A673 (cell line): ENCODE data around the gene CER1. TPM values are rescaled to one million over a fixed set of nuclear protein-coding genes. Genes with fewer than 3 reads are reported as not detected.
A peak's percentile ranks its signal among the peaks of the same experiment; 100 is the strongest.

Experiments
- BruUV-seq: library from RNA; stranded (reverse); fragments of 400-500 nt; replicated peaks from 2 replicates; lab custom pipeline; 2021; lab: Mats Ljungman, UMichigan
- CTCF ChIA-PET: fragments of 300-600 bp; sonication (Branson Sonifier 250); formaldehyde crosslinking; loops from one replicate; lab custom pipeline; 2022; ENCODE audit warnings: antibody characterized with exemption; lab: Charles Lee
- POLR2A ChIA-PET: fragments of 300-600 bp; sonication (Branson Sonifier 250); formaldehyde crosslinking; loops from one replicate; lab custom pipeline; 2022; ENCODE audit warnings: antibody characterized with exemption; ENCODE audit not compliant: low non-redundant PET; lab: Charles Lee
- DNase-seq: peaks from one replicate; pipeline ENCODE4 v3.0.0-alpha.2; 2015; ENCODE audit warnings: low spot score
- H3K27ac ChIP-seq: fragments of 200-600 bp; sonication (generic); 2 replicates; pipeline ENCODE4 v1.5.1; 2016; ENCODE audit warnings: mixed run types, low read depth, mild to moderate bottlenecking, mixed read lengths, antibody characterized with exemption, low read length; ENCODE audit not compliant: poor library complexity, severe bottlenecking
- H3K27me3 ChIP-seq: fragments of 200-600 bp; sonication (generic); replicated peaks from 2 replicates; pipeline ENCODE4 v1.6.1; 2017; ENCODE audit warnings: mixed run types, low read depth, mild to moderate bottlenecking, mixed read lengths, antibody characterized with exemption, low read length; ENCODE audit not compliant: insufficient read depth, poor library complexity
- H3K36me3 ChIP-seq: fragments of 200-600 bp; sonication (generic); 2 replicates; pipeline ENCODE4 v1.6.1; 2016; ENCODE audit warnings: mixed run types, mild to moderate bottlenecking, mixed read lengths, antibody characterized with exemption, low read length; ENCODE audit not compliant: insufficient read depth, poor library complexity, severe bottlenecking
- H3K4me1 ChIP-seq: fragments of 200-600 bp; sonication (generic); 2 replicates; pipeline ENCODE4 v1.6.1; 2017; ENCODE audit warnings: mixed run types, mild to moderate bottlenecking, mixed read lengths, antibody characterized with exemption, low read length; ENCODE audit not compliant: insufficient read depth, poor library complexity, severe bottlenecking
- H3K4me3 ChIP-seq: fragments of 200-600 bp; sonication (generic); 2 replicates; pipeline ENCODE4 v1.5.1; 2016; ENCODE audit warnings: low read depth, mixed run types, mild to moderate bottlenecking, mixed read lengths, low read length; ENCODE audit not compliant: poor library complexity, severe bottlenecking
- H3K9me3 ChIP-seq: fragments of 200-600 bp; sonication (generic); 2 replicates; pipeline ENCODE4 v1.6.1; 2016; ENCODE audit warnings: mixed run types, low read depth, mild to moderate bottlenecking, mixed read lengths, antibody characterized with exemption, low read length; ENCODE audit not compliant: poor library complexity, severe bottlenecking
- CTCF ChIP-seq: fragments of 300-800, 200-600 bp; sonication (generic); conservative IDR thresholded peaks from 2 replicates; pipeline ENCODE4 v1.5.1; 2017; ENCODE audit warnings: low read depth, mild to moderate bottlenecking, antibody characterized with exemption, low read length, moderate library complexity, mixed read lengths
- EZH2 ChIP-seq: fragments of 200-600 bp; sonication (generic); IDR thresholded peaks from 2 replicates; pipeline ENCODE4 v1.6.1; 2017; ENCODE audit warnings: borderline replicate concordance, low read depth, mild to moderate bottlenecking, mixed read lengths, antibody characterized with exemption, low read length; ENCODE audit not compliant: poor library complexity, severe bottlenecking
- intact Hi-C: fragments of 100-400 bp; cut with micrococcal nuclease; formaldehyde crosslinking; loops from one replicate; pipeline ENCODE4 v1.10.0; 2022; ENCODE audit not compliant: unreplicated experiment
- total RNA-seq: library from RNA; stranded (reverse); gene quantifications from 2 replicates; pipeline ENCODE4 v1.2.3, GENCODE V29; 2021

The CER1 gene
- total RNA-seq, 1 experiment from 2014 or later: 28.8 TPM

GRCh38 chr9:14670718-14671117 lies 51.8 kb downstream of the CER1 start:
- TF ChIP-seq EZH2: no peak
- TF ChIP-seq CTCF: no peak
- CTCF ChIA-PET: no interaction called here

More at GRCh38 chr9:14670718-14671117, 51.8 kb downstream of the CER1 start:
- no peak for DNase-seq
- Histone ChIP-seq H3K27me3 (no peaks in the 10 kb centered on the region), H3K27ac (peak overlapping the region; percentile 12), H3K4me1 (no peaks in the 10 kb centered on the region), H3K4me3 (no peak overlapping the region), H3K9me3 (no peaks in the 10 kb centered on the region), H3K36me3 (peaks cover 18% of the 10 kb centered on the region)
- POLR2A ChIA-PET: no interaction called here
- BruUV-seq: no TSS peak
- intact Hi-C loops: no loop called here

Other genes starting within 250 kb of the CER1 start
- gene ZDHHC21, start 29.3 kb downstream of the CER1 start, total RNA-seq: 22.7 and 30.4 TPM in 2 replicates
- 4.2 and 5.1 TPM in 2 replicates for gene FREM1, start 187.7 kb upstream of the CER1 start, total RNA-seq